Right lobe of liver (tissue), 4 donors: Measurements from ENCODE around the gene SMARCA2.

ENCODE experiments used
- POLR2A ChIP-seq: fragments of 450-650 bp; IDR thresholded peaks from one replicate; pipeline ENCODE4 v1.6.1; 2017; ENCODE audit warnings: antibody characterized with exemption, mild to moderate bottlenecking
- TF ChIP-seq, protein P1 (sequence below), 4 donors: fragments of 200-600 bp in 3 of 4; fragments of 450-650 bp in 1 of 4; IDR thresholded peaks; one replicate each; pipeline versions ENCODE4 v1.5.1 to v1.8.0; 2016 to 2022; ENCODE audit warnings: antibody characterized with exemption in 4 of 4, mild to moderate bottlenecking in 2 of 4
- donor health status: DM: no; HTN: no; CAD: no.
- donor health status: DM: no; HTN: no; CAD: no.
- donor health status: DM: no; HTN: yes; CAD: no.

DNA sequence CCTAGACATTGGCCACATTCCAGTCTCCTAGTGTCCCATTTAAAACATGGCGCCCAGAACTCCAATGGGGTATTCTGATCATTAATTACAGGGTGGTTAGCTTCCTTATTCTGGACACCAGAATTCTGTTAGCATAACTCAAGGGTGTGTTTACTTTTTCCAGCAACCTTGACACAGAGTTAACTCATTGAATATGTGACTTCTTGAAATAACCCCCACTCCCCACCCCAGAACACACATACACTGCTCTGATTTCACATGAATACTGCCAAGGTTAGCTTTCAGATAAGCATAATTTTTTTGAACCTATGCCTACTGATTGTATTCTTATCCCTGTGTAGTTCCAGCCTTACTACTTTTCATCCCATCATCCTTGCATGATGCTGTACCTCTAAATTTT, 151.1 kb downstream of the SMARCA2 start:
- TF ChIP-seq, protein P1, sequence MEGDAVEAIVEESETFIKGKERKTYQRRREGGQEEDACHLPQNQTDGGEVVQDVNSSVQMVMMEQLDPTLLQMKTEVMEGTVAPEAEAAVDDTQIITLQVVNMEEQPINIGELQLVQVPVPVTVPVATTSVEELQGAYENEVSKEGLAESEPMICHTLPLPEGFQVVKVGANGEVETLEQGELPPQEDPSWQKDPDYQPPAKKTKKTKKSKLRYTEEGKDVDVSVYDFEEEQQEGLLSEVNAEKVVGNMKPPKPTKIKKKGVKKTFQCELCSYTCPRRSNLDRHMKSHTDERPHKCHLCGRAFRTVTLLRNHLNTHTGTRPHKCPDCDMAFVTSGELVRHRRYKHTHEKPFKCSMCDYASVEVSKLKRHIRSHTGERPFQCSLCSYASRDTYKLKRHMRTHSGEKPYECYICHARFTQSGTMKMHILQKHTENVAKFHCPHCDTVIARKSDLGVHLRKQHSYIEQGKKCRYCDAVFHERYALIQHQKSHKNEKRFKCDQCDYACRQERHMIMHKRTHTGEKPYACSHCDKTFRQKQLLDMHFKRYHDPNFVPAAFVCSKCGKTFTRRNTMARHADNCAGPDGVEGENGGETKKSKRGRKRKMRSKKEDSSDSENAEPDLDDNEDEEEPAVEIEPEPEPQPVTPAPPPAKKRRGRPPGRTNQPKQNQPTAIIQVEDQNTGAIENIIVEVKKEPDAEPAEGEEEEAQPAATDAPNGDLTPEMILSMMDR (IDR thresholded peaks at IDR 0.05) = no peak
- TF ChIP-seq POLR2A = no peak
